ENCODE data around the gene ZNF117.
"Not testable (repeated sequence)": the region's sequence is repeated elsewhere in the genome, so short reads cannot be mapped to it uniquely, and the experiment has no call there.

Gene ZNF117

DNA sequence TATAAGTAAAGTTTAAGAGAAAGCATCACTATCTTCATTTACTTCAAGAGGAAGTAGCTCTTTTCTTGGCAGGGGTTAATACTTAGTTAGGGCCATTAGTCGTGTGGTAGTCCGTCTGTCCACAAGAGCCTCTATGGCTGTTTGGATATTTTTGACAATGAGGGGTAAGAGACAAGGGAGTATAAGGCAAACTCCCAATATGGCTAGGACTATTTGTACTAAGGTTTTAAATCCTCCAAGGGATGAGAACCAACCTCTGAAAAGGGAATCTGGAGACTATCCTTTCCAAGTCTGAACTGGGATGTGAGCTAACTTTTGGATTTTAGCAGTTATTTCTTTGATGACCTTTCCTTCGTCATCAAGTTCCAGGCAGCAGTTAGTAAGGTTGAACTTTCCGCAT, at the start of gene ZNF117:
ZNF117 (minus strand) TSS at position 101 of the 400 bp plus-strand sequence.
- DNase-seq (ENCODE audit: low read depth in 2 of 2), result no peak

DNA sequence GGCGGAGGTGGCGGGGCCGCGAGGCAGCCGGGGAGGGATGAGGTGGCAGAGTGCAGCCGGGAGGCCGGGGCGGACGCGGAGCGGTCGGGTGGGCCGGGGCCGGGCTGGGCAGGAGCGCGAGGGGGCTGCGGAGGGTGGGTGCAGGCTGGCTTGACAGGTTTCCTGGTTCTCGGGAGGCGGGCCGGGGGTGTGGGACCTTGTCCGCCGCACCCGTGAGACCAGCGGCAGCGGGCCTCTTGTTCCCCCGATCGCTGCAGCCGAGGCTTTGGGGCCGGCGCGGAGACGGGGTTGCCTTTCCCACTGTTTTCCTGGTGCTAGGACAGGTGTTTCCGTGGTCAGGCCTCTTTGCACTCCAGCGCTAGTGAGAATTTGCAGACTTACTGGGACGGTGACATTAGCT, 47.9 kb upstream of the ZNF117 start:
- DNase-seq (ENCODE audit: low read depth in 2 of 2), result not testable (repeated sequence)

DNA sequence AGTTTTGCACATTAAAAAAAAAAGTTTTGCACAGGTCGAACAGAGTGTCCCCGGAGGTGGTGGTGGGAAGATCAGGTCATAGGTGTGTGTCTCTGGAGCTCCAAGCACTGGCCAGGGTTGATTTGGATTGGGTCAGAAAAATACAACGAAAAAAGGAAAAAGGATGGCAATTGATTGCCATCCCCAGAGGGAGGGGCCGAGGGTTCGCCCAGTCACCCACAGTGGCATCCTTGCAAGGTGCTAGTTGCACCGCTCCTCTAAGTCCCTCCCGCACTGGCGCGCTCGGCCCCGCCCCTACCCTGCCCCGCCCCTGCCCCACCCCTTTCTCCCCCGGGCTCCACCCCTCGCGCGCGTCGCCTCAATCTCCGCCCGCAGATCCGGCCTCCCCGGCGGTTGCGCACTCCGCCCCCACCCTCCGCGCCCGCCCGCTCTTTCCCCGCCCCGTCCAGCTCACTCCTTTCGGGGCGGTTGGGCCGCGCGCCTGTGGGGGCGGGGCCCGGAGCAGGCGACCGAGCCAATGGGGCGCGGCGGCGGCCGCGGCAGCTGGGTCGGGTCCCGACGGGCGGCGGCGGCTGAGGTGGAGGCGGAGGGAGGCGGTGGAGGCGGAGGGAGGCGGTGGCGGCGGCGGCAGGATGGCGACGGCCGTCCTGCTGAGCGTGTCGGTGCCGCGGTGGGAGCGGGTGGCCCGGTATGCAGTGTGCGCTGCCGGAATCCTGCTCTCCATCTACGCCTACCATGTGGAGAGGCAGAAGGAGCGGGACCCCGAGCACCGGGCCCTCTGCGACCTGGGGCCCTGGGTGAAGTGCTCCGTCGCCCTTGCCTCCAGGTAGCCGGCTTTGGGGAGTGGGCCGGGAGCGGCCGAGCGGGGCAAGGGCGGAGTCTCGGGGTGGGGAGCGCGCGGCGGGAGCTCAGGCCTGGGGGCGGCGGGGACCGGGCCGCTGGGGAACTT, 47.2 kb upstream of the ZNF117 start:
- peak; percentile 86 to 88 for DNase-seq (ENCODE audit: low read depth in 2 of 2)

GRCh38 chr7:65036526-65036925, 45.7 kb upstream of the ZNF117 start:
- not testable (repeated sequence) for DNase-seq (ENCODE audit: low read depth in 2 of 2)

DNA sequence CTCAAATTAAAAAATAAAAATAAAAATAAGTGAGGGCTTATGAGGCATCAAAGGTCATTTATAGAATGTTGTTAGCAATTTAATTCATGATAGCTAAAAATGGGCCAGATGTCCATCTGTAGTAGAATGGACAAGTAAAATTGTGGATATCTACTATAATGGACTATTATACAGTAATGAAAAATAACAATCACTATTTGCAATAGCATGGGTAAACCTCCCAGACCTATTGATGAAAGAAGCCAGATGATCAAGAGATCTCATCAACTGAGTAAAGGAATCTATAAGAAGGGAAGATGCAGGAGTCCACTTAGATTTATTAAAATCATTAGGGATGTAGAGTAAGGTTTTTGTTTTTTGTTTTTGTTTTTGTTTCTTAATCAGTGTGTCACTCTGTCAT, 44.6 kb upstream of the ZNF117 start:
- not testable (repeated sequence) for DNase-seq (ENCODE audit: low read depth in 2 of 2)

DNA sequence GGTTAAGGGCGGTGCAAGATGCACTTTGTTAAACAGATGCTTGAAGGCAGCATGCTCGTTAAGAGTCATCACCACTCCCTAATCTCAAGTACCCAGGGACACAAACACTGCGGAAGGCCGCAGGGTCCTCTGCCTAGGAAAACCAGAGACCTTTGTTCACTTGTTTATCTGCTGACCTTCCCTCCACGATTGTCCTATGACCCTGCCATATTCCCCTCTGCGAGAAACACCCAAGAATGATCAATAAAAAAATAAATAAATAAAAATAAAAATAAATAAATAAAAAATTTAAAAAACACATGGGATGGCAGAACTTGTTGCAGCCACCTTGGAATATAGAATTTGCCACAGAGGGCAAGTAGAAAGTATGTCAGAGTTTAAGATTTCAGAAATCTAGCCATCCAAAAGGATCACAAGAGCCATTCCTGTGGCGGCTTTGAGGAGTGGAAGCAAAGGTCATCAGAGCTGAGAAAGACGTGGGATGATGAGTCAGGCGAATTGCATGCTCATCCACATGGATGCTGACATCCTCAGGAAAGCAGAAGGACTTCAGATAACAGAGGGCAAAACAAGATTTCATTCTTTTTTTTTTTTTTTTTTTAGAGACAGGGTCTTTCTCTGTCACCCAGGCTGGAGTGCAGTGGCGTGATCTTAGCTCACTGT, 43.4 kb upstream of the ZNF117 start:
- not testable (repeated sequence) for DNase-seq (ENCODE audit: low read depth in 2 of 2)

GRCh38 chr7:65033391-65033790, 42.6 kb upstream of the ZNF117 start:
- not testable (repeated sequence) for DNase-seq (ENCODE audit: low read depth in 2 of 2)

- DNase-seq (ENCODE audit: low read depth in 2 of 2), result not testable (repeated sequence)
Observed at GRCh38 chr7:65025023-65025422, 34.2 kb upstream of the ZNF117 start.

DNA sequence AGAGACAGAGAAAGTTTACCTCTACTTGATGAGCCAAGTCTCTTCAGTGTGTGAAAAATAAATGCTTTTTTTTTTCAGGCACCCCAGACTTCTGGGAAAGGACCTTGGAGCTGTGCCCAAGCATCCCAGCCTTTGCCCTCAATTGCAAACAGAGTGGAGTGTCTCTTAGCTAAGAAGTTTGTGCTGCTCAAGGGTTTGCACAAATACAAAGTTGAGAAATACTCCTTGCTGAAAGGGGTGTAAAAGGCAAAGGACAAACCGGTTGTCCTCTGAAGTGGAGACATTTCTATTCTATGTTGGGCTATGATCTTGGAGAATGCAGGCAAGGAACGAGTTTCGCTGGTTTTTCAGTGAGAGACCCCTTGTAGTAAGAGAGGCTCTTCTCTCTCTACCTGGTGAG, 30.1 kb upstream of the ZNF117 start:
- DNase-seq (ENCODE audit: low read depth in 2 of 2), result not testable (repeated sequence)

DNA sequence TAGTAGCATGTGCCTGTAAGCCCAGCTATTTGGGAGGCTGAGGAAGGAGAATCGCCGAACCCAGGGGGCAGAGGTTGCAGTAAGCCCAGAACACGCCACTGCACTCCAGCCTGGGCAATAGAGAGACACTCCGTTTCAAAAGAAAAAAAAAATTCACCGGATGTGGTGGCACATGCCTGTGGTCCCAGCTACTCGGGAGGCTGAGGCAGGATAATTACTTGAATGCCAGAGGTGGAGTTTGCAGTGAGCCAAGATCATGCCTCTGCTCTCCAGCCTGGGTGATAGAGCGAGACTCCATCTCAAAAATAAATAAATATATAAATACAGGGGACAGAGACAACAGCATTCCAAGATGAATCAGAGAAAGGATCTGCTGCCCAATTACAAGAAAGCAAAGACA, 19.0 kb upstream of the ZNF117 start:
- DNase-seq (ENCODE audit: low read depth in 2 of 2), result not testable (repeated sequence)

DNA sequence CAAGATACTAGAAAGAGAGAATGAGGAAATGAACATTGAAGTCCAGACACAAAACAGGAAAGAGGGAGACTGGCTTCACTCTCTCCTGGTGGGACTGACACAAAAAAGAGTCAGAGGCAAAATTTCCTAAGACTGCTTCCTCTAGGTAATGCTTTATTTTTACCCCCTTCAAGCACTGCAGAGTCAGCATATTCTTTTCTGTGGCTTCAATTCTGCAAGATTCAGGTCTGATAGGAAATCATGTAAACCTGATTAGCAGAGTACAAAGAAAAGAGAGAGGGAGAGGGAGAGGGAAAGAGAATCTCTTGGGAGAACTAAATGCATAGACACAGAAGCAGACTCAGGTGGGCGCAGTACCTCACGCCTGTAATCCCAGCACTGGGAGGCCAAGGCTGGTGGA, 18.6 kb upstream of the ZNF117 start:
- not testable (repeated sequence) for DNase-seq (ENCODE audit: low read depth in 2 of 2)

DNA sequence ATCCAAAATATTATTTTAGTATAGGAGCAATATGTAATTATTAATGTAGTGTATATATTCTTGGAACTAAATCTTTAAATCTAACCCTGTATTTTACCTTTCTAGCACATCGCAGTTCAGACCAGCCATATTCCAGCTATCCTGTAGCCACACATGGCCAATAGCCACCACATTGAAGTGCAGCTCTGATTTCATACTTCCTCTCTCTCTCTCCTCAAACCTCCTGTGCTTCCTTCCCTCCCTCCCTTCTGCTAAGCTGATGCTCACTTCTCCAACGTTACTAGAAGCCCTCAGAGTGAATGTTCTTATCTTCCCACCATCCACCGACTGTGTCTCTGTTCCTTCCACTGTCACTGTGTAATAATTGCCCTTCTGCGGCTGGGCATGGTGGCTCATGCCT, 16.2 kb upstream of the ZNF117 start:
- not testable (repeated sequence) for DNase-seq (ENCODE audit: low read depth in 2 of 2)

GRCh38 chr7:65006094-65006992, 15.5 kb upstream of the ZNF117 start, which contains the start of gene ERV3-1:
TSS of gene ERV3-1 (minus strand) at chr7:65006687. CDS start at chr7:64993026, 13,661 bp downstream.
- peak; percentile 83 to 86 for DNase-seq (ENCODE audit: low read depth in 2 of 2)

- DNase-seq (ENCODE audit: low read depth in 2 of 2), result no peak
Observed at GRCh38 chr7:65004575-65004974, 13.7 kb upstream of the ZNF117 start.

GRCh38 chr7:65002972-65003585, 12.2 kb upstream of the ZNF117 start:
- DNase-seq (ENCODE audit: low read depth in 2 of 2), result no peak

DNA sequence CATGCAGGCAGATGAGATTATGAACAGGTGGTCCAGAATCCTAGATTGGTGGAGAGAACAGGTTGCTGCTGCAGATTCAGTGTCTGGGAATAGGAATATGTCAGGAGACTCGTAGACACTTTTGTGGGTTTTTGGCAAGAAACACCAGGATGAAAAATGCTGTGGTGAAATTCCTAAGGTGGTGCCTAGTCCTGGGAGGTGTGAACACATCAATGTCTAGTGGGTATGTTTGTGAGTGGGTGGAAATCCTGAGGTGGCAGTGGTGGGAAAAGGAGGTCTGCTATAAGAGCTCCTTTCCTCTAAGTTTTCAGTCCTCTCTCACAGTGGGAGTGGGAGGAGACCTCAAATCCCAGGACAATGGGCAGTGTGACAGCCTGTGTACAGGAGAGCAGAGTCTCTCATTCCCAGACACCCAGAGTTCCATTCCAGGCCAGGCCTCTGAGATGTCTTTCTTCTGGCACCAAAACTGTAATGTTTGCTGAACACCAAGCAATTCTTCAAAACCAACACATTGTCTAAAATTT, 10.5 kb upstream of the ZNF117 start:
- DNase-seq (ENCODE audit: low read depth in 2 of 2), result no peak

GRCh38 chr7:64999165-65000004, 8.5 kb upstream of the ZNF117 start:
- DNase-seq (ENCODE audit: low read depth in 2 of 2), result no peak

DNA sequence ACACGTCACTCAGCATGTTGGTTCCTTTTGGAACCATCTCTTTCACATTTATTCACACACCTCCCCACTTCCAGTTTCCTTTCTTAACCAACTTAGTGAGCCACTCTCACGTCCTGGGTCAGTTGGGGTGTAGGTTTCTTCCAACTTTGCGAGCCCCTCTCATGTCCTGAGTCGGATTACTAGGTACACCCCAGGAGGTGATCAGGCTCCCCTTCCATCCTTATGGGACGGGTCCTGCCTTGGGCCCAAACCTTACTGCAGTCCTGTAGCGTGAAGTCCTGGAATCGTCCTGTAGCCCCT, 8.0 kb upstream of the ZNF117 start:
- no peak for DNase-seq (ENCODE audit: low read depth in 2 of 2)

DNA sequence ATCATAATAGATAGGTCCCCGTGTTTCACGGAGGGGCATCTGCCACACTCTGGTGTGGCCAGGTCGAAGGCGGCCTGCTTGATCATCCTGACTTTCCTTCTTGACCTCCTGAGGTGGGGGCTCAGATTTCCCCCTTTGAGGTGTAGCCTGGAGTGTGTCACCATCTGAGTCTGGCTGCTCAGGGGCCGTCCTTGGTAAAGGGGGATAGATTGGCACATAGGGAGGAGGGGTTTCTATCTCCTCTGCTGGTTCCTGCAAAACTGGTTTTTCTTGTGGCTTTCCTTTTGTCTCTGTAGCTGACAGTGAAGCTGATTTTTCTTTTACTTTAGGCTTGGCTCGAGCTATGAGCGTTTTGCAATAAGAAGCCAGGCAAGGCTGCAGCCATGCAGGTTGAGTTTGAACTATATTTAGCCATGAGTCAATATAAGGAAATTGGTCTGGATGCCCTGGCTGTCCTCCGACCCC, 7.1 kb upstream of the ZNF117 start:
- DNase-seq (ENCODE audit: low read depth in 2 of 2), result no peak
